Testis (tissue), 2 donors: ENCODE results near the gene MTA3.

Experiments
- CTCF ChIP-seq, 3 experiments: fragments of 450-650 bp in 2 of 3; fragments of 200-600 bp in 1 of 3; sonication (generic) in 1 of 3; IDR thresholded peaks; one replicate each; pipeline ENCODE4 v1.5.1; 2016 to 2019; ENCODE audit warnings: antibody characterized with exemption in 3 of 3, mild to moderate bottlenecking in 2 of 3, moderate library complexity in 1 of 3
- POLR2A ChIP-seq: fragments of 450-650 bp; IDR thresholded peaks from one replicate; pipeline ENCODE4 v1.6.1; 2017; ENCODE audit warnings: antibody characterized with exemption, mild to moderate bottlenecking, moderate library complexity

DNA sequence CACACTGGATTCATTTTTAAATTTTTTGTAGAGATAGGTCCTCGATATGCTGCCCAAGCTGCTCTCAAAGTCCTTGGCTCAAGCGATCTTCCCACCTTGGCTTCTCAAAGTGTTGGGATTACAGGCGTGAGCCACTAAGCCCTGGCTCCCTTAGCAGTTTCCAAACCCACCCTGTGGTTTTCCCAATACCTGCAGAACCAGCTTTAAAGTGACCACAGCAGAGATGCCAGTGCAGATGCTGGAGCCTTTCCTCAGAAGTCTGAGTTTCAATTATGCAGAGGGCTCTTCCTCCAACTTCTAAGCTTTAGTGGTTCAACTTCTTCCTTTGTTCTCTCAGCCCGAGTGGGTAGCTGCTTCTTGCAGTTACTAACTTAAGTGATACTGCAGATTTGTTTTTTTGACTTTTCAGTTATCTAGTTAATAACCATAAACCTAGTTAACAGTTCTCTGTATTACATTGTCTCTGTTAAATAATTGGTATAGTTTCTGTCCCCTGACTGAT is 232.1 kb downstream of the MTA3 start:
- TF ChIP-seq CTCF (IDR thresholded peaks at IDR 0.05) (no peak), POLR2A (no peak)
